NB4 (cell line): Measurements from ENCODE around the gene ADAMTS6.

ENCODE experiments used
- CTCF ChIP-seq: IDR thresholded peaks from one replicate; pipeline ENCODE4 v1.5.1; 2012; ENCODE audit warnings: low read depth, low read length
- MAX ChIP-seq: IDR thresholded peaks from 2 replicates; pipeline ENCODE4 v1.6.1; 2011; ENCODE audit warnings: low read depth, low read length

- no peak for TF ChIP-seq CTCF
- no peak for TF ChIP-seq MAX
Observed at GRCh38 chr5:65262649-65263059, 219.1 kb downstream of the ADAMTS6 start.
